HCT116 (cell line): ENCODE results near the gene MAN1A1. TPM values are rescaled to one million over a fixed set of nuclear protein-coding genes. Genes with fewer than 3 reads are reported as not detected.

Experiments used
- ATAC-seq: fragments of 200-7000 bp; cut with Tn5 transposase; 2 replicates; pipeline ENCODE4 v1.9.1; 2020; ENCODE audit warnings: mild to moderate bottlenecking, moderate library complexity
- BruUV-seq: library from RNA; stranded (reverse); fragments of 400-500 nt; replicated peaks from 2 replicates; lab custom pipeline; 2021; lab: Mats Ljungman, UMichigan
- CTCF ChIA-PET: fragments of 300-600 bp; sonication (Branson Sonifier 250); formaldehyde crosslinking; loops from one replicate; lab custom pipeline; 2021; ENCODE audit warnings: antibody characterized with exemption; lab: Charles Lee
- POLR2A ChIA-PET: fragments of 300-600, 350-600 bp; sonication (Branson Sonifier 250); formaldehyde crosslinking; loops from one replicate; lab custom pipeline; 2021; ENCODE audit warnings: antibody characterized with exemption; lab: Charles Lee
- RAD21 ChIA-PET, 2 experiments: fragments of 300-600 bp; sonication (Branson Sonifier 250); formaldehyde crosslinking; loops; one replicate each; lab custom pipeline; 2023; ENCODE audit warnings: low total read pairs in 2 of 2; ENCODE audit not compliant: uncharacterized antibody in 2 of 2, unreplicated experiment in 2 of 2, low non-redundant PET in 1 of 2; lab: Charles Lee
- DNase-seq: peaks from one replicate; pipeline ENCODE4 v3.0.0-alpha.2; 2010; ENCODE audit warnings: low read depth, low spot score
- H2AFZ ChIP-seq: fragments of 200-600 bp; shearing (Covaris generic), sonication (generic); 2 replicates; pipeline ENCODE4 v1.6.1; 2017; ENCODE audit warnings: low read depth, mixed run types, mixed read lengths, antibody characterized with exemption, low read length; ENCODE audit not compliant: poor library complexity, severe bottlenecking
- H3K27ac ChIP-seq: 2 replicates; pipeline ENCODE4 v1.5.1; 2012; ENCODE audit warnings: low read depth, low read length
- H3K27me3 ChIP-seq: fragments of 200-600 bp; sonication (generic); 2 replicates; pipeline ENCODE4 v1.6.1; 2016; ENCODE audit warnings: mixed run types, low read length, mixed read lengths; ENCODE audit not compliant: insufficient read depth
- H3K36me3 ChIP-seq, 2 experiments: fragments of 200-500 bp in 1 of 2; fragments of 200-600 bp in 1 of 2; sonication (Bioruptor generic) in 1 of 2; sonication (generic) in 1 of 2; 2 replicates each; pipeline versions ENCODE4 v1.5.1 to v1.6.1; 2014 to 2016; ENCODE audit warnings: low read length in 2 of 2, inconsistent platforms in 1 of 2, mixed read lengths in 1 of 2, mixed run types in 1 of 2; ENCODE audit not compliant: insufficient read depth in 2 of 2, control insufficient read depth in 1 of 2
- H3K4me1 ChIP-seq, 2 experiments: fragments of 200-600 bp in 1 of 2; sonication (generic) in 1 of 2; 2 replicates each; pipeline versions ENCODE4 v1.5.1 to v1.6.1; 2012 to 2017; ENCODE audit warnings: low read length in 2 of 2, inconsistent platforms in 1 of 2, mild to moderate bottlenecking in 1 of 2, mixed read lengths in 1 of 2, mixed run types in 1 of 2, moderate library complexity in 1 of 2; ENCODE audit not compliant: insufficient read depth in 2 of 2, control insufficient read depth in 1 of 2
- H3K4me2 ChIP-seq: fragments of 200-600 bp; sonication (generic); 2 replicates; pipeline ENCODE4 v1.6.1; 2017; ENCODE audit warnings: mixed run types, low read length, mixed read lengths
- H3K4me3 ChIP-seq, 2 experiments: fragments of 200-600 bp in 1 of 2; sonication (generic) in 1 of 2; replicated peaks in 1 of 2; 2 replicates each; pipeline ENCODE4 v1.5.1; 2011 to 2016; ENCODE audit warnings: low read length in 2 of 2, control low read depth in 1 of 2, low read depth in 1 of 2, mild to moderate bottlenecking in 1 of 2, mixed read lengths in 1 of 2, mixed run types in 1 of 2
- H3K79me2 ChIP-seq: fragments of 200-600 bp; sonication (generic); 2 replicates; pipeline ENCODE4 v1.6.1; 2017; ENCODE audit warnings: mild to moderate bottlenecking, mixed run types, low read length, moderate library complexity, mixed read lengths; ENCODE audit not compliant: insufficient read depth
- H3K9ac ChIP-seq: fragments of 200-600 bp; sonication (generic); 2 replicates; pipeline ENCODE4 v1.6.1; 2016; ENCODE audit warnings: low read length, mixed read lengths
- H3K9me2 ChIP-seq: fragments of 200-600 bp; sonication (generic), shearing (Covaris generic); 2 replicates; pipeline ENCODE4 v1.6.1; 2017; ENCODE audit warnings: mixed run types, mild to moderate bottlenecking, moderate library complexity; ENCODE audit not compliant: insufficient read depth
- H3K9me3 ChIP-seq, 2 experiments: fragments of 200-500 bp in 1 of 2; fragments of 200-600 bp in 1 of 2; sonication (Bioruptor generic) in 1 of 2; sonication (generic) in 1 of 2; 2 replicates each; pipeline ENCODE4 v1.6.1; 2014 to 2017; ENCODE audit warnings: low read length in 2 of 2, mixed read lengths in 2 of 2, inconsistent platforms in 1 of 2, low read depth in 1 of 2, mild to moderate bottlenecking in 1 of 2, mixed run types in 1 of 2, moderate library complexity in 1 of 2; ENCODE audit not compliant: control insufficient read depth in 1 of 2, insufficient read depth in 1 of 2
- H4K20me1 ChIP-seq: fragments of 200-600 bp; sonication (generic), shearing (Covaris generic); 2 replicates; pipeline ENCODE4 v1.6.1; 2017; ENCODE audit warnings: mixed run types, mild to moderate bottlenecking, moderate library complexity; ENCODE audit not compliant: insufficient read depth
- CBX3 ChIP-seq: IDR thresholded peaks from 2 replicates; pipeline ENCODE4 v1.6.1; 2012; ENCODE audit warnings: low read depth
- EZH2phosphoT487 ChIP-seq: fragments of 200-600 bp; IDR thresholded peaks from 2 replicates; pipeline ENCODE4 v1.6.1; 2018; ENCODE audit warnings: antibody characterized with exemption, borderline replicate concordance
- POLR2A ChIP-seq: IDR thresholded peaks from 2 replicates; pipeline ENCODE4 v1.7.0; 2011; ENCODE audit warnings: borderline replicate concordance; ENCODE audit not compliant: insufficient read depth, insufficient read length; ENCODE audit errors: extremely low read depth
- POLR2AphosphoS5 ChIP-seq: IDR thresholded peaks from 2 replicates; pipeline ENCODE4 v1.6.1; 2011; ENCODE audit warnings: mild to moderate bottlenecking, low read depth, low read length, moderate library complexity
- REST ChIP-seq: IDR thresholded peaks from 2 replicates; pipeline ENCODE4 v1.6.1; 2012; ENCODE audit warnings: low read depth
- SIN3A ChIP-seq: IDR thresholded peaks from 2 replicates; pipeline ENCODE4 v1.6.1; 2012; ENCODE audit warnings: low read depth
- SRF ChIP-seq: IDR thresholded peaks from 2 replicates; pipeline ENCODE4 v1.6.1; 2012; ENCODE audit warnings: low read depth
- ZBTB33 ChIP-seq: IDR thresholded peaks from 2 replicates; pipeline ENCODE4 v1.6.1; 2011; ENCODE audit warnings: mild to moderate bottlenecking, low read length, moderate library complexity; ENCODE audit not compliant: insufficient replicate concordance; ENCODE audit errors: extremely low read depth
- ZFX ChIP-seq: fragments of 450-650 bp; IDR thresholded peaks from 2 replicates; pipeline ENCODE4 v1.6.1; 2017
- ZNF274 ChIP-seq: fragments of 200-500 bp; sonication (Bioruptor generic); IDR thresholded peaks from 2 replicates; pipeline ENCODE4 v1.6.1; 2014; ENCODE audit warnings: mild to moderate bottlenecking, low read depth, low read length, inconsistent platforms
- intact Hi-C: fragments of 100-400 bp; cut with micrococcal nuclease; formaldehyde crosslinking; loops from 2 replicates; pipeline ENCODE4 v1.10.0; 2022
- total RNA-seq: library from RNA; stranded (reverse); gene quantifications from one replicate; pipeline ENCODE4 v1.2.1, GENCODE V29; 2021; ENCODE audit not compliant: unreplicated experiment

The MAN1A1 gene
- total RNA-seq, 1 experiment from 2014 or later, result 46.0 TPM

- ChIA-PET POLR2A (interaction anchor here (0.9 kb wide), 1 partner anchor 11 kb away, joined by 3 read pairs; no protein-coding TSS in a partner anchor), RAD21 (no interaction called here), CTCF (no interaction called here)
- no peaks in the 10 kb centered on the region for H3K9me3 ChIP-seq
- no peaks in the 10 kb centered on the region for H4K20me1 ChIP-seq
- H2AFZ ChIP-seq, result no peak overlapping the region
- peak overlapping the region; percentile 40; the same call in 1 of the 2 replicates for H3K27ac ChIP-seq
- no peak overlapping the region for H3K9ac ChIP-seq
- no peaks in the 10 kb centered on the region for H3K27me3 ChIP-seq
- H3K4me1 ChIP-seq, result peaks cover 72 to 95% of the 10 kb centered on the region in 2 experiments
- no TSS peak for BruUV-seq
- intact Hi-C loops, result no loop called here
- H3K4me3 ChIP-seq, result no peak overlapping the region
- TF ChIP-seq REST (no peak), ZFX (no peak), CBX3 (no peak), POLR2AphosphoS5 (no peak), POLR2A (no peak), SIN3A (no peak), EZH2phosphoT487 (no peak), SRF (no peak), ZBTB33 (no peak), ZNF274 (no peak)
- ATAC-seq (no peak), DNase-seq (no peak)
- H3K4me2 ChIP-seq, result peak overlapping the region; percentile 63; the same call in 1 of the 2 replicates
- no peaks in the 10 kb centered on the region; the same call in 1 of the 2 replicates for H3K9me2 ChIP-seq
- H3K79me2 ChIP-seq, result peaks cover 11% of the 10 kb centered on the region
- peaks cover 0 to 2% of the 10 kb centered on the region in 2 experiments; a peak in 1 of 4 replicates for H3K36me3 ChIP-seq
Measured at GRCh38 chr6:119311514-119312142, 37.9 kb downstream of the MAN1A1 start.
